GM12872 (cell line): ENCODE measurements around the gene MROH2A.

Source experiments
- CTCF ChIP-seq: IDR thresholded peaks from 3 replicates; pipeline ENCODE4 v1.5.1; 2011; ENCODE audit warnings: low read depth, mild to moderate bottlenecking, low read length, moderate library complexity; ENCODE audit not compliant: insufficient read depth

The MROH2A gene

GRCh38 chr2:233866479-233866878 lies 88.3 kb downstream of the MROH2A start:
- no peak for TF ChIP-seq CTCF

- TF ChIP-seq CTCF = no peak
Observed at GRCh38 chr2:233867993-233868532, 89.9 kb downstream of the MROH2A start, which contains the start of gene MSL3B. MSL3B (minus strand) TSS chr2:233868386.

GRCh38 chr2:233871432-233871831 lies 93.3 kb downstream of the MROH2A start:
- TF ChIP-seq CTCF = no peak

GRCh38 chr2:233882353-233882752 lies 104.2 kb downstream of the MROH2A start:
- TF ChIP-seq CTCF = no peak
